ENCODE measurements around the gene GLI1. TPM values are rescaled to one million over a fixed set of nuclear protein-coding genes. Genes with fewer than 3 reads are reported as not detected.

GLI1 gene
- total and polyA plus RNA-seq, 2 of the 13 experiments (the other 11 are each of a cell fraction or from before 2014, with no cell fraction given): 0.09 to 0.20 TPM

DNA sequence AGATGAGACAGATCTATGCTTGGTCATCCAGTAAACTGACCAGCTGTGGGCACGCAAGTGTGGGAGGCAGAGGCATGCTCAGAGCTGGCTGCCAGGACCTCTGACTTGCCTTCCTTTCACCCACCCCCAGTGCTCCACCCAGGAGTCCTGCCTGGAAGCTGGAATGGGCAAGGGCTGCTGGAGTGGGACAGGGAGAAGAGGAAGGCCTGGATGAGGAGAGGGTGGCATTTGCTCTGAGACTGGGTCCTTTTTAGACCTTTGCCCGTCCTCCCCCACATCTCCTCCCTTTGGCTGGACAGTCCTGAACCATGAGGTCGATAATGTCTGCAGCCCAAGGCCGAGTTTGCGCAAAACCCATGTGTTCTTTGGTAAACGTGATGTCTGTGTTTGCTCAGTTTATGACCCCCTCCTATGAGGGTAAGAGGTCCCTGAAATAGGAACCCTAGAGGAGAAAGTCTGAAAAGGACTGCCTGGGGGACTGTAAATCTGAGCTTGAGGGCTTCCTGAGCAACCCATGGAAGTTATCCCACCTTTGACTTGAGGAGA, 8.3 kb upstream of the GLI1 start (continued):
- TF ChIP-seq ZNF484 (CRISPR knock-in tag; IDR thresholded peaks at IDR 0.05; ENCODE audit: borderline replicate concordance, low read depth): no peak
- TF ChIP-seq RFX3 (CRISPR knock-in tag; IDR thresholded peaks at IDR 0.05): no peak
- TF ChIP-seq ARNT2 (CRISPR knock-in tag; IDR thresholded peaks at IDR 0.05; ENCODE audit: low read depth): peak; percentile 49; the same call in 1 of the 2 replicates
- no peak for TF ChIP-seq ZNF207 (IDR thresholded peaks at IDR 0.05; ENCODE audit: borderline replicate concordance)
- TF ChIP-seq ZNF816 (CRISPR knock-in tag; IDR thresholded peaks at IDR 0.05; ENCODE audit: borderline replicate concordance): peak; percentile 53; the same call in 1 of the 2 replicates
- TF ChIP-seq, protein P1, sequence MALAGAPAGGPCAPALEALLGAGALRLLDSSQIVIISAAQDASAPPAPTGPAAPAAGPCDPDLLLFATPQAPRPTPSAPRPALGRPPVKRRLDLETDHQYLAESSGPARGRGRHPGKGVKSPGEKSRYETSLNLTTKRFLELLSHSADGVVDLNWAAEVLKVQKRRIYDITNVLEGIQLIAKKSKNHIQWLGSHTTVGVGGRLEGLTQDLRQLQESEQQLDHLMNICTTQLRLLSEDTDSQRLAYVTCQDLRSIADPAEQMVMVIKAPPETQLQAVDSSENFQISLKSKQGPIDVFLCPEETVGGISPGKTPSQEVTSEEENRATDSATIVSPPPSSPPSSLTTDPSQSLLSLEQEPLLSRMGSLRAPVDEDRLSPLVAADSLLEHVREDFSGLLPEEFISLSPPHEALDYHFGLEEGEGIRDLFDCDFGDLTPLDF (CRISPR knock-in tag; IDR thresholded peaks at IDR 0.05): no peak
- peak; percentile 87; the same call in 1 of the 2 replicates for TF ChIP-seq BRF2 (CRISPR knock-in tag; IDR thresholded peaks at IDR 0.05)
- no peak for TF ChIP-seq SP140L (CRISPR knock-in tag; IDR thresholded peaks at IDR 0.05; ENCODE audit: borderline replicate concordance)
- peak; percentile 97 for TF ChIP-seq AHDC1 (CRISPR knock-in tag; IDR thresholded peaks at IDR 0.05; ENCODE audit: borderline replicate concordance)
- TF ChIP-seq FOSL2 (CRISPR knock-in tag; IDR thresholded peaks at IDR 0.05): peak; percentile 81
- TF ChIP-seq KLF16 (CRISPR knock-in tag; IDR thresholded peaks at IDR 0.05): peak; percentile 75 to 88; a peak in 3 of 4 replicates
- peak; percentile 97 for TF ChIP-seq ZNF205 (CRISPR knock-in tag; IDR thresholded peaks at IDR 0.05)
- TF ChIP-seq ZNF512B (CRISPR knock-in tag; IDR thresholded peaks at IDR 0.05; ENCODE audit: borderline replicate concordance): no peak
- TF ChIP-seq, protein P2, sequence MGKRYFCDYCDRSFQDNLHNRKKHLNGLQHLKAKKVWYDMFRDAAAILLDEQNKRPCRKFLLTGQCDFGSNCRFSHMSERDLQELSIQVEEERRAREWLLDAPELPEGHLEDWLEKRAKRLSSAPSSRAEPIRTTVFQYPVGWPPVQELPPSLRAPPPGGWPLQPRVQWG (CRISPR knock-in tag; IDR thresholded peaks at IDR 0.05; ENCODE audit: borderline replicate concordance, low read depth): no peak
- no peak for TF ChIP-seq ARNT (IDR thresholded peaks at IDR 0.05)
- peak; percentile 90; the same call in 1 of the 3 replicates for TF ChIP-seq MXI1 (IDR thresholded peaks at IDR 0.05; ENCODE audit: borderline replicate concordance, low read depth, low read length)
- TF ChIP-seq NBN (conservative IDR thresholded peaks at IDR 0.05): no peak
- TF ChIP-seq ZNF567 (CRISPR knock-in tag; IDR thresholded peaks at IDR 0.05; ENCODE audit: borderline replicate concordance): 0 out of 2 replicates have a peak, but pooled peaks have one; percentile 52
- TF ChIP-seq ZNF563 (CRISPR knock-in tag; IDR thresholded peaks at IDR 0.05): peak; percentile 28; the same call in 1 of the 2 replicates

Data from HepG2 (cell line).